Common myeloid progenitor, CD34-positive (primary cell): ENCODE results near the gene MCFD2.

Source experiments
- CTCF ChIA-PET: fragments of 350-600 bp; sonication (Branson Sonifier 250); formaldehyde crosslinking; loops from one replicate; lab custom pipeline; 2021; ENCODE audit warnings: antibody characterized with exemption; lab: Charles Lee
- POLR2A ChIA-PET: fragments of 350-600 bp; sonication (Branson Sonifier 250); formaldehyde crosslinking; loops from one replicate; lab custom pipeline; 2021; ENCODE audit warnings: antibody characterized with exemption; lab: Charles Lee
- DNase-seq, 3 donors: peaks; one replicate each; pipeline versions ENCODE4 v3.0.0 to v3.0.0-alpha.2; 2013
- H3K27ac ChIP-seq, 2 experiments: 1 replicate in 1 of 2; 2 replicates in 1 of 2; pipeline ENCODE4 v1.7.0; 2013; ENCODE audit warnings: inconsistent platforms in 2 of 2, low read length in 2 of 2, mild to moderate bottlenecking in 2 of 2, low read depth in 1 of 2, moderate library complexity in 1 of 2; ENCODE audit not compliant: severe bottlenecking in 2 of 2, insufficient read depth in 1 of 2, poor library complexity in 1 of 2
- H3K27me3 ChIP-seq, 5 experiments: replicated peaks in 2 of 5; 1 replicate in 3 of 5; 2 replicates in 2 of 5; pipeline versions ENCODE4 v1.6.1 to v1.7.0; 2013; ENCODE audit warnings: low read length in 4 of 5, mild to moderate bottlenecking in 2 of 5, moderate library complexity in 2 of 5, inconsistent platforms in 1 of 5; ENCODE audit not compliant: insufficient read depth in 5 of 5, control insufficient read depth in 4 of 5
- H3K36me3 ChIP-seq, 4 experiments: 1 replicate in 2 of 4; 2 replicates in 2 of 4; pipeline versions ENCODE4 v1.6.1 to v1.7.0; 2013; ENCODE audit warnings: low read length in 3 of 4, control low read depth in 1 of 4, mild to moderate bottlenecking in 1 of 4; ENCODE audit not compliant: control insufficient read depth in 4 of 4, insufficient read depth in 4 of 4
- H3K4me1 ChIP-seq, 4 experiments: 1 replicate in 3 of 4; 2 replicates in 1 of 4; pipeline versions ENCODE4 v1.6.1 to v1.7.1; 2013; ENCODE audit warnings: low read length in 3 of 4, mild to moderate bottlenecking in 3 of 4, control low read depth in 1 of 4, inconsistent platforms in 1 of 4, moderate library complexity in 1 of 4; ENCODE audit not compliant: control insufficient read depth in 4 of 4, insufficient read depth in 4 of 4; ENCODE audit errors: control extremely low read depth in 1 of 4
- H3K4me3 ChIP-seq, 7 experiments: 1 replicate in 4 of 7; 2 replicates in 3 of 7; pipeline versions ENCODE4 v1.5.1 to v1.7.0; 2013; ENCODE audit warnings: mild to moderate bottlenecking in 7 of 7, low read length in 6 of 7, moderate library complexity in 6 of 7, inconsistent platforms in 2 of 7, low read depth in 2 of 7, control low read depth in 1 of 7; ENCODE audit not compliant: insufficient read depth in 4 of 7, control insufficient read depth in 1 of 7; ENCODE audit errors: extremely low read depth in 1 of 7
- H3K9me3 ChIP-seq, 5 experiments: 1 replicate in 4 of 5; 2 replicates in 1 of 5; pipeline versions ENCODE4 v1.6.1 to v1.7.1; 2013; ENCODE audit warnings: low read length in 4 of 5, mild to moderate bottlenecking in 2 of 5, inconsistent platforms in 1 of 5, low read depth in 1 of 5, moderate library complexity in 1 of 5; ENCODE audit not compliant: control insufficient read depth in 4 of 5, insufficient read depth in 2 of 5; ENCODE audit errors: control extremely low read depth in 1 of 5
- WGBS: methylation state at CpG from one replicate; pipeline ENCODE4 v1.1.5; 2013; ENCODE audit not compliant: insufficient coverage; 5-methylcytosine and 5-hydroxymethylcytosine counted together

MCFD2 gene

DNA sequence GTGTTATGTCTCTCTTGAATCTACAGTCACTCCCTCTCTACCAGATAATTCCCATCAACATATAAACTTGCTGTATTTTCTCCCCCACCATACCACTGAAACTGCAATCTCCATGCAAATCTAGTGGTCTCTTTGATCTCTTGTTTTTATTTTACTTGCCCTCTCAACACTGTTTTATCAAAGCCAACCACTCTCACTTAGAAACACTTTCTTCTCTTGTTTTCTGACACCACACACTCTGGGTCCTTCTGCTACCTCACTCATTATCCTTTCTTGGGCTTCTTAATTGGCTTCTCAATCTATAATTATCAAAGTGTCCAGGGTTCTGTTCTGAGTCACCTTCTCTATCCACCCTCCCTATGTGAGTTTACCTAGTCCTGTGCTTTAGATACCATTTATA, 2.0 kb upstream of the MCFD2 start:
- Histone ChIP-seq H3K4me3 (no peak overlapping the region), H3K4me1 (peaks cover 9 to 32% (median 28%) of the 10 kb centered on the region in 4 experiments), H3K27ac (no peak overlapping the region), H3K9me3 (no peaks in the 10 kb centered on the region), H3K27me3 (no peaks in the 10 kb centered on the region), H3K36me3 (peaks cover 0 to 2% (median under 1%) of the 10 kb centered on the region in 4 experiments)
- DNase-seq = no peak
- POLR2A ChIA-PET = no interaction called here
- CTCF ChIA-PET = interaction anchor here (1.0 to 8.0 kb wide), 4 partner anchors 12 to 405 kb away, joined by 3 to 52 read pairs (median 10); no protein-coding TSS in a partner anchor

DNA sequence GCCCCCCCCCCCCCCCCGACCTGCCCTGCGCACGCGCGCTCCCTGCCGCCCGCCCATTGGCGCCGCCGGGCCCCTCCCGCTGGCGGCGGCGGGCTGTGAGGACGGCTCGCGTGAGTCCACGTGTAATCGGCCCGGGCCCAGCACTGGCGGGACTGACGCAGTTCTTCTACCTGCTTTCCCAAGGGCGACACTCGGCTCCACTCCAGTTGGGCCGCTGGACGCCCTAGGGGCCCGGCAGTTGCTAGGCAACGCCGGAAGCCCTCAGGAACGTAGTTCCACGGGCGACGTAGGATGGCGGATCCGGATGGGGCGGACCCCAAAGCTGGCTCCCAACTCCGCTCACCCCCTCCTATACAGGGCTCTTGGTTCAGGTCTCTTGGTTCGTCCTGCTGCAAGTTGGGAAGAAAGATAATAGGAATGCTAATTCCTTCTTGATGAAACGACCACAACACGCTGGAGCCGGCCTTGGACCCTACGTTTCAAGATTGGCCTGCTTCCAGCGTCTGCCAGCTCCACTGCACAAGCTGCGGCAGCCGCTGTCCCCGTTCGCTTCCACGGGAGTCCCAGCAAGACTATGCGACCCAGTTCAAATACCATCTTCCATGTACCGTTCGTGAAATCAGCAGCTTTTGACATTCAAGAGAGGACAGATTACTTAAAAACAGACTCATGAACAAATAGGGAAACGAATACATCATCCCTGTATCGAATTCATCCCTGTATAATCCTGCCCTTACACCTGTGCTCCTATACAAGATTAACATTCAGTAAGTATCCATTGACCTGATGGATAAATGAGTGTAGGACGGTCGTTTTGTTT, 415 bp upstream of the MCFD2 start:
- H3K36me3 ChIP-seq = peaks cover 0 to 6% (median 6%) of the 10 kb centered on the region in 4 experiments
- peak overlapping the region; percentile 79 to 98 (median 92) for H3K4me3 ChIP-seq
- H3K9me3 ChIP-seq = no peaks in the 10 kb centered on the region
- no peaks in the 10 kb centered on the region for H3K27me3 ChIP-seq
- H3K27ac ChIP-seq = peak overlapping the region; percentile 90 to 97
- peak; percentile 81 to 91 (median 87) for DNase-seq
- WGBS = under 1% methylated on average over 39 of the region's 55 CpGs
- ChIA-PET POLR2A (no interaction called here), CTCF (interaction anchor here (0.8 to 8.0 kb wide), 3 partner anchors 14 to 407 kb away, joined by 3 to 52 read pairs (median 3); no protein-coding TSS in a partner anchor)
- peaks cover 9 to 32% (median 25%) of the 10 kb centered on the region in 4 experiments for H3K4me1 ChIP-seq

DNA sequence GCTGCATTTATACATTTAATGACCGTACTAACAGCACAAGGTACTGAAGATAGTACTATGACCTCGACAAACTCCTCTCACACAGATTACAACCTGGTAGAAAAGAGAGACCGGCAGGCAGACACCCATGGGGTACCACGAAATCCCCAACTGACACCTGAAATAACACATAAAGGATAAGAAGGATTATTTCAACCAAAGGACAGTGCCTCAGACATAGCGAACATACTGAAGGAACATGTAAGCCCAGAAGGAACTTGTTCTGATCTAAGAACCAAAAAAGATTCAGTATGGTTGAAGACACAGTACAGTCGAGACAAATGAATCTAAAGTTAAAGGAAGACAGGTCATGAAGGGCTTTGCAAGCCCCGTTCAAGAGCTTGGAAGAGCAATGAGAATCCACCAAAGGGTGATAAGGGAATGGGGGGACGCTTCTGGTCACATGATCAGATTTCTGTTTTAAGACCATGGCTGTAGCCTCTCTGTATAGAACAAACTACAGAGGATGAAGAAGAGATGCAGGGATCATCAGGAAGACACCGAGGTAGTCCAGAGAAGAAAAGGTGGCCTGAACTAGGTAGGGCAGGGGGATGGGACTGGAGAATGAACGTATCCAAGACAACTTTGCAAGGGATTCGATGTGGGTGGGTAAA, 902 bp downstream of the MCFD2 start:
- peak in 2 of 3 donors; percentile 15 to 19 for DNase-seq
- Histone ChIP-seq H3K4me1 (peaks cover 9 to 32% (median 25%) of the 10 kb centered on the region in 4 experiments), H3K9me3 (no peaks in the 10 kb centered on the region), H3K27me3 (no peaks in the 10 kb centered on the region), H3K36me3 (peaks cover 3 to 18% (median 13%) of the 10 kb centered on the region in 4 experiments), H3K27ac (peak overlapping the region; percentile 90 to 97), H3K4me3 (peak overlapping the region; percentile 79 to 98 (median 92))
- ChIA-PET CTCF (no interaction called here), POLR2A (no interaction called here)
- 48% methylated on average over 11 of the region's 11 CpGs for WGBS

DNA sequence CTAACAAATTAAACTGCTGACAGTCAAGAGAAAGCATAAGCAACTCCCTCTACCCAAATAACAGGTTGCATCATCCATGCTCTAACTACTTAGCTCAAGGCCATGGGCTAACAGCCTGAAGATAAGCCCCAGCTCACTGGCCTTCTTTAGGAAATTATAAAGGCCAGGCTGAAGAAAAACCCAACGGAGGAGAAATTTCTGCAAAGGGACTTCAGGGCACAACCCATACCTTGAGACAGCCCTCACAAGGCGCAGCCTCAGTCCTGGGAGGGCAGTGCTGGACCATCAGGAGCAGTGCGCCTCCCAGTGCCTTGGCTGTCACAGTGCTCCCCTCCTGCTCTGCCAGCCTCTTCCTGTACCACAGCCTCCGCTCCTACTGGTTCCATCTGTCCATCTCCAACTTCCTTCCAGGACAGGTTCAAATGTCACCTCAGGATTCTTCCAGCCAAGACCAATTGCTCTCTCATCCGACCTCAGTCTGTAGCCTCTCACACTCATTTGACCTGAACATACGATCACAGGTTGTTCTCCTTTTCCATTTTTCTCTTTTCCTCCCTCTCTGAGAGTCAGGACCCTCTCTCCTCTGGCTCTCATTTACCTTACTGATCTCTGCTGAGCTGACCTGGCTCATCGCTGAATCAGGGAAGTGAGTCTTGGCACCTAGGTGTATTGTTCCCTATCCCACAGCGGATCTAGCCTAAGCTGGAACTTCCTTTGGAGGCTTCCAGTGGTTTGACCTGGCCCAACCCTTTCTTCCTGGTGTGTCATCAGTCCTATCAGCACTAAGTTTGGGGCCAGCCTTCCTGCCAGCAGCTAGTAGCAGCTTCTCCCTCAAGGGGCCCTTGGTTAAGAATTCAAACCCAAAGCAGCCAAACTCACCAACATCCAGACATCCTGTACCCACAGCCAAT, 1.9 kb downstream of the MCFD2 start:
- Histone ChIP-seq H3K27me3 (no peaks in the 10 kb centered on the region), H3K27ac (peak overlapping the region in 1 of 2 experiments; percentile 97), H3K4me3 (peak overlapping the region in 4 of 7 experiments; percentile 92 to 98 (median 94)), H3K9me3 (no peaks in the 10 kb centered on the region), H3K36me3 (peaks cover 6 to 28% (median 22%) of the 10 kb centered on the region in 4 experiments), H3K4me1 (peaks cover 9 to 32% (median 25%) of the 10 kb centered on the region in 4 experiments)
- DNase-seq = peak in 2 of 3 donors; percentile 20 to 37
- ChIA-PET POLR2A (no interaction called here), CTCF (no interaction called here)
- WGBS = 70% methylated on average over 8 of the region's 8 CpGs

DNA sequence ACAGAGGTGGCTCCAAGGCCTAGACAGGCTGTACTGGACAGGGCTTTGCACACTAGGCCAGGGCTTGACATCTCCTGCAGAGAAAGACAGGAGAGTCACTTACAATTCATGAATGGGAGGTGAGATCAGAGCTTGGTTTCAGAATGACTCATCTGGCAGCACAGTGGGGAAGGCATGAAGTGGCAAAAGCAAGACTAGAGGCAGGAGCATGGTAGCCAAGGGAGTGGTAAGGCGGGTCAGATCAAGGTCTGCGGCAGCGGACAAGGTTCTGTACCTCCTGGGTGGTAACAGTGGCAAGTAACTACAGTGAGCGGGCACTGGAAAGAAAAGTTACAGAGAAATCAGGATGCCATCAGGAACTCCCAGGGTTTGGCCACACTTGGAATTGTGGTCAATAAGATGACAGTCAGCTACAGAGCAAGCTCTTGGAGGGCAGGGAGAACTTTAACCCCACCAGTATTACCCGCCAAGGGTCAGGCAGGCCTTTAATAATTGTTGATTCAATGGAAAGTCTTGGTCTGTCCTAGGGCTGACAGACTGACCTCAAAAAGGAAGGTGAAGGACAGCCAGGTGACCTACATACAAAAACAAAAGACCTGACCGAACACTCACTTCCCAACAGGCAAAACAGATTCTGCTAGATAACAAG, 5.7 kb downstream of the MCFD2 start:
- DNase-seq = no peak
- WGBS = 94% methylated on average over 6 of the region's 6 CpGs
- POLR2A ChIA-PET = interaction anchor here (0.5 kb wide), 1 partner anchor 29 kb away, joined by 4 read pairs; no protein-coding TSS in a partner anchor
- Histone ChIP-seq H3K27ac (no peak overlapping the region), H3K4me1 (peaks cover 7 to 18% (median 15%) of the 10 kb centered on the region in 4 experiments), H3K9me3 (no peaks in the 10 kb centered on the region), H3K36me3 (peaks cover 20 to 65% (median 50%) of the 10 kb centered on the region in 4 experiments), H3K4me3 (no peak overlapping the region), H3K27me3 (no peaks in the 10 kb centered on the region)
- CTCF ChIA-PET = interaction anchor here (0.7 to 2.1 kb wide), 4 partner anchors 12 to 21 kb away, joined by 3 to 7 read pairs (median 3); no protein-coding TSS in a partner anchor

DNA sequence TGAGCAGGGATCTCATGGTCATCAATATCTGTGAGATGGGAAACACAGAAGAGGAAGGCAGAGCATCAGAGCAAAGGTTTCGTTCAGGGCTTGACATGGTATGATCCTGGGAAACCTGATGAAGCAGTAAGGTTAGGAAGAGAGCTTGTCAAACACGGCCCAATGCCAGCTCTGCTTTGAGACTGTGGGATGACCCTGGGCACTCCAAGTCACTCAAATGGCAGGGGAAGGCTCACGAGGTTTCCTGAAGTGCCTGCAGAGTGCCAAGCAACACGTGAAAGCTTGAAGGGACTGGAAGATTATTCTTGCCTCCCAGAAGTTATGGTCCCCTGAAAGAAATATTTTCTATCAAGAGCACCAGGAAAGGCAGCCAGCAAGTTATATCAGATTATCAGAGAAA, 6.5 kb downstream of the MCFD2 start:
- WGBS = 89% methylated on average over 4 of the region's 4 CpGs
- POLR2A ChIA-PET = interaction anchor here (0.5 kb wide), 1 partner anchor 29 kb away, joined by 4 read pairs; no protein-coding TSS in a partner anchor
- H3K27ac ChIP-seq = no peak overlapping the region

More for the DNA sequence above, 6.5 kb downstream of the MCFD2 start:
- no peaks in the 10 kb centered on the region for H3K9me3 ChIP-seq
- peaks cover 20 to 67% (median 51%) of the 10 kb centered on the region in 4 experiments for H3K36me3 ChIP-seq
- peaks cover 0 to 11% (median 8%) of the 10 kb centered on the region in 4 experiments for H3K4me1 ChIP-seq
- no peak overlapping the region for H3K4me3 ChIP-seq
- no peaks in the 10 kb centered on the region for H3K27me3 ChIP-seq
- CTCF ChIA-PET = interaction anchor here (0.9 to 2.1 kb wide), 3 partner anchors 12 to 19 kb away, joined by 3 to 7 read pairs (median 3); no protein-coding TSS in a partner anchor
- no peak for DNase-seq
